Keratinocyte (primary cell): ENCODE measurements around the gene GRK5. TPM values are rescaled to one million over a fixed set of nuclear protein-coding genes. Genes with fewer than 3 reads are reported as not detected.

Experiments
- DNase-seq: peaks from one replicate; pipeline ENCODE4 v3.0.0-alpha.2; 2011; ENCODE audit warnings: low read depth, missing footprints, low spot score
- FAIRE-seq: peaks from 2 replicates; lab custom pipeline; 2011; peaks lifted over from hg19 to GRCh38; lab: Jason Lieb, UNC
- H2AFZ ChIP-seq: 2 replicates; pipeline ENCODE4 v1.6.0; 2012; ENCODE audit warnings: low read length, control low read depth, inconsistent platforms; ENCODE audit not compliant: control insufficient read depth
- H3K27ac ChIP-seq: 2 replicates; pipeline ENCODE4 v1.5.1; 2011; ENCODE audit warnings: low read length; ENCODE audit not compliant: control insufficient read depth, insufficient read depth
- H3K27me3 ChIP-seq: 3 replicates; pipeline ENCODE4 v1.6.0; 2011; ENCODE audit warnings: low read length; ENCODE audit not compliant: control insufficient read depth, insufficient read depth; ENCODE audit errors: extremely low read depth
- H3K36me3 ChIP-seq, 2 experiments: 2 replicates in 1 of 2; 3 replicates in 1 of 2; pipeline ENCODE4 v1.5.1; 2011; ENCODE audit warnings: low read length in 2 of 2, mild to moderate bottlenecking in 1 of 2; ENCODE audit not compliant: control insufficient read depth in 2 of 2, insufficient read depth in 2 of 2; ENCODE audit errors: extremely low read depth in 1 of 2
- H3K4me1 ChIP-seq: 3 replicates; pipeline ENCODE4 v1.5.1; 2011; ENCODE audit warnings: low read length; ENCODE audit not compliant: control insufficient read depth, insufficient read depth; ENCODE audit errors: extremely low read depth
- H3K4me2 ChIP-seq: 3 replicates; pipeline ENCODE4 v1.6.0; 2011; ENCODE audit warnings: low read depth, low read length; ENCODE audit not compliant: control insufficient read depth, insufficient read depth; ENCODE audit errors: extremely low read depth
- H3K4me3 ChIP-seq, 3 experiments: fragments of 200-600 bp in 1 of 3; sonication (generic) in 1 of 3; 2 replicates in 2 of 3; 3 replicates in 1 of 3; pipeline ENCODE4 v1.5.1; 2011 to 2016; ENCODE audit warnings: low read length in 3 of 3, mild to moderate bottlenecking in 3 of 3, control low read depth in 2 of 3, inconsistent platforms in 1 of 3, low read depth in 1 of 3, mixed read lengths in 1 of 3, mixed run types in 1 of 3, moderate library complexity in 1 of 3; ENCODE audit not compliant: control insufficient read depth in 2 of 3, insufficient read depth in 2 of 3; ENCODE audit errors: extremely low read depth in 1 of 3
- H3K79me2 ChIP-seq: 2 replicates; pipeline ENCODE4 v1.6.0; 2012; ENCODE audit warnings: low read length; ENCODE audit not compliant: control insufficient read depth, insufficient read depth
- H3K9ac ChIP-seq: 3 replicates; pipeline ENCODE4 v1.6.0; 2011; ENCODE audit warnings: low read length; ENCODE audit not compliant: control insufficient read depth, insufficient read depth; ENCODE audit errors: extremely low read depth
- H3K9me1 ChIP-seq: 3 replicates; pipeline ENCODE4 v1.6.0; 2011; ENCODE audit warnings: low read length; ENCODE audit not compliant: control insufficient read depth, insufficient read depth; ENCODE audit errors: extremely low read depth
- H3K9me3 ChIP-seq: 2 replicates; pipeline ENCODE4 v1.5.1; 2012; ENCODE audit warnings: low read depth, low read length; ENCODE audit not compliant: control insufficient read depth
- H4K20me1 ChIP-seq: 3 replicates; pipeline ENCODE4 v1.6.0; 2011; ENCODE audit warnings: low read length; ENCODE audit not compliant: control insufficient read depth, insufficient read depth; ENCODE audit errors: extremely low read depth
- CTCF ChIP-seq, 3 experiments: IDR thresholded peaks in 1 of 3; conservative IDR thresholded peaks in 1 of 3; optimal IDR thresholded peaks in 1 of 3; 2 replicates in 2 of 3; 3 replicates in 1 of 3; pipeline versions ENCODE3 to v1.5.1; 2011; ENCODE audit warnings: low read length in 3 of 3, mild to moderate bottlenecking in 3 of 3, moderate library complexity in 2 of 3, control low read depth in 1 of 3, inconsistent platforms in 1 of 3; ENCODE audit not compliant: insufficient read depth in 2 of 3; ENCODE audit errors: extremely low read depth in 1 of 3
- EZH2 ChIP-seq: IDR thresholded peaks from one replicate; pipeline ENCODE4 v1.6.1; 2012; ENCODE audit warnings: inconsistent platforms, mild to moderate bottlenecking, low read length, moderate library complexity
- dilution Hi-C: fragments of 300-500 bp; cut with MboI; formaldehyde crosslinking; loops from one replicate; pipeline ENCODE4 v1.7.0; 2020; ENCODE audit warnings: low sequenced_read_pairs; ENCODE audit not compliant: extremely low pct_ligation_motif_present
- polyA plus RNA-seq, 5 experiments: library from polyadenylated mRNA; depleted of rRNA in 3 of 5; stranded (reverse) in 3 of 5; stranded (forward) in 1 of 5; unstranded in 1 of 5; fragments of >200 nt; gene quantifications; 1 replicate in 1 of 5; 2 replicates in 3 of 5; 3 replicates in 1 of 5; pipeline versions ENCODE4 v1.2.1 to v1.2.3, GENCODE V29; 2011 to 2012; ENCODE audit warnings: missing spikeins in 2 of 5, low read depth in 1 of 5, low replicate concordance in 1 of 5

GRK5 gene
- polyA plus RNA-seq, 1 donor (not counting 4 experiments of a cell fraction or from before 2014, with no cell fraction given): 7.6 TPM

GRCh38 chr10:119501690-119502089 lies 294.3 kb downstream of the GRK5 start:
- DNase-seq (no peak), FAIRE-seq (no peak)
- Histone ChIP-seq H3K4me1 (no peaks in the 10 kb centered on the region), H3K27ac (no peak overlapping the region), H3K27me3 (no peaks in the 10 kb centered on the region), H3K9me3 (no peaks in the 10 kb centered on the region), H3K4me2 (no peak overlapping the region), H3K4me3 (no peak overlapping the region), H3K36me3 (peaks cover 7 to 11% of the 10 kb centered on the region in 2 experiments), H3K9me1 (no peaks in the 10 kb centered on the region), H4K20me1 (no peaks in the 10 kb centered on the region), H2AFZ (no peak overlapping the region), H3K79me2 (no peaks in the 10 kb centered on the region), H3K9ac (no peak overlapping the region)
- TF ChIP-seq CTCF (optimal IDR thresholded peaks at IDR 0.05 in 1 of 3, IDR thresholded peaks at IDR 0.05 in 1 of 3, conservative IDR thresholded peaks at IDR 0.05 in 1 of 3; ENCODE audit: extremely low read depth in 1 of 3, insufficient read depth in 2 of 3, low read length in 3 of 3) (no peak), EZH2 (no peak)
- dilution Hi-C loops: no loop called here

- H3K4me1 ChIP-seq: no peaks in the 10 kb centered on the region
- H2AFZ ChIP-seq: no peak overlapping the region
These were observed 294.8 kb downstream of the GRK5 start for GRCh38 chr10:119502209-119502608.

More at GRCh38 chr10:119502209-119502608, 294.8 kb downstream of the GRK5 start:
- Histone ChIP-seq H3K4me3 (no peak overlapping the region), H3K9me1 (no peaks in the 10 kb centered on the region), H3K9me3 (no peaks in the 10 kb centered on the region), H3K36me3 (peaks cover 7 to 11% of the 10 kb centered on the region in 2 experiments), H3K27me3 (no peaks in the 10 kb centered on the region), H3K79me2 (no peaks in the 10 kb centered on the region), H3K27ac (no peak overlapping the region), H3K4me2 (no peak overlapping the region), H4K20me1 (no peaks in the 10 kb centered on the region), H3K9ac (no peak overlapping the region)
- FAIRE-seq (no peak), DNase-seq (no peak)
- TF ChIP-seq CTCF (optimal IDR thresholded peaks at IDR 0.05 in 1 of 3, IDR thresholded peaks at IDR 0.05 in 1 of 3, conservative IDR thresholded peaks at IDR 0.05 in 1 of 3; ENCODE audit: extremely low read depth in 1 of 3, insufficient read depth in 2 of 3, low read length in 3 of 3) (no peak), EZH2 (no peak)
- dilution Hi-C loops: no loop called here
